Esophagus muscularis mucosa (tissue), 4 donors: ENCODE results near the gene MTMR2. TPM values are rescaled to one million over a fixed set of nuclear protein-coding genes. Genes with fewer than 3 reads are reported as not detected.
"Not testable (repeated sequence)": the region's sequence is repeated elsewhere in the genome, so short reads cannot be mapped to it uniquely, and the experiment has no call there.

Source experiments
- DNase-seq: peaks from one replicate; pipeline ENCODE4 v3.0.0-alpha.2; 2017; ENCODE audit errors: extremely low spot score
- H3K27ac ChIP-seq, 4 donors: fragments of 200-600 bp; sonication (generic); replicated peaks in 1 of 4; 1 replicate in 3 of 4; 2 replicates in 1 of 4; pipeline ENCODE4 v1.5.1; 2016 to 2019; ENCODE audit warnings: mild to moderate bottlenecking in 1 of 4
- H3K27me3 ChIP-seq, 4 donors: fragments of 200-600 bp; sonication (generic); one replicate each; pipeline versions ENCODE4 v1.5.1 to v1.6.0; 2016 to 2019
- H3K36me3 ChIP-seq, 4 donors: fragments of 200-600 bp; sonication (generic); one replicate each; pipeline ENCODE4 v1.5.1; 2016 to 2019
- H3K4me1 ChIP-seq, 4 donors: fragments of 200-600 bp; sonication (generic); one replicate each; pipeline ENCODE4 v1.5.1; 2016 to 2019
- H3K4me3 ChIP-seq, 4 donors: fragments of 200-600 bp; sonication (generic); 1 replicate in 2 of 4; 2 replicates in 2 of 4; pipeline ENCODE4 v1.5.1; 2016 to 2019; ENCODE audit warnings: mild to moderate bottlenecking in 4 of 4, moderate library complexity in 1 of 4
- H3K9me3 ChIP-seq, 4 donors: fragments of 200-600 bp; sonication (generic); 1 replicate in 3 of 4; 2 replicates in 1 of 4; pipeline ENCODE4 v1.5.1; 2016 to 2019
- CTCF ChIP-seq, 3 experiments: fragments of 200-600 bp in 2 of 3; fragments of 450-650 bp in 1 of 3; sonication (generic) in 2 of 3; IDR thresholded peaks; one replicate each; pipeline ENCODE4 v1.5.1; 2017 to 2019; ENCODE audit warnings: antibody characterized with exemption in 3 of 3, mild to moderate bottlenecking in 2 of 3, moderate library complexity in 1 of 3
- EP300 ChIP-seq: sonication (generic); formaldehyde crosslinking; IDR thresholded peaks from one replicate; pipeline ENCODE4 v1.6.1; 2017; ENCODE audit warnings: antibody characterized with exemption
- POLR2A ChIP-seq: fragments of 450-650 bp; IDR thresholded peaks from one replicate; pipeline ENCODE4 v1.6.1; 2017; ENCODE audit warnings: antibody characterized with exemption, moderate library complexity, mild to moderate bottlenecking, low read depth
- POLR2AphosphoS5 ChIP-seq, 2 donors: sonication (generic); formaldehyde crosslinking; IDR thresholded peaks; one replicate each; pipeline ENCODE4 v1.6.1; 2017; ENCODE audit warnings: antibody characterized with exemption in 2 of 2
- WGBS: methylation state at CpG from one replicate; pipeline ENCODE4 v1.1.5; 2018; 5-methylcytosine and 5-hydroxymethylcytosine counted together
- intact Hi-C: fragments of 100-400 bp; cut with DNase I; formaldehyde crosslinking; loops from one replicate; pipeline ENCODE4 v1.15.1; 2023
- total RNA-seq, 4 donors: library from RNA; depleted of rRNA; stranded (reverse); fragments of >200 nt; gene quantifications; one replicate each; pipeline versions ENCODE4 v1.1.0 to v1.2.1, GENCODE V29; 2016

MTMR2 gene
- total RNA-seq, 4 donors from 2014 or later = 25.8 to 29.6 (median 27.9) TPM

GRCh38 chr11:95821640-95822039, 102.3 kb downstream of the MTMR2 start:
- H3K27ac ChIP-seq = no peak overlapping the region
- H3K36me3 ChIP-seq = peaks cover 5 to 52% (median 27%) of the 10 kb centered on the region in 4 donors

GRCh38 chr11:95816037-95816436, 107.9 kb downstream of the MTMR2 start:
- WGBS = 94% methylated on average over 2 of the region's 2 CpGs
- TF ChIP-seq EP300 = no peak
- TF ChIP-seq POLR2AphosphoS5 (IDR thresholded peaks at IDR 0.05) = no peak
- no peak for TF ChIP-seq CTCF (IDR thresholded peaks at IDR 0.05)
- TF ChIP-seq POLR2A = no peak
- intact Hi-C loops = no loop called here
- Histone ChIP-seq H3K4me1 (no peaks in the 10 kb centered on the region), H3K27me3 (no peaks in the 10 kb centered on the region), H3K36me3 (peaks cover 0 to 51% (median 14%) of the 10 kb centered on the region in 4 donors), H3K9me3 (no peaks in the 10 kb centered on the region), H3K4me3 (no peak overlapping the region), H3K27ac (no peak overlapping the region)
- no peak for DNase-seq

More at GRCh38 chr11:95821640-95822039, 102.3 kb downstream of the MTMR2 start:
- no peak for DNase-seq
- TF ChIP-seq POLR2AphosphoS5 (IDR thresholded peaks at IDR 0.05) (no peak), CTCF (IDR thresholded peaks at IDR 0.05) (no peak), POLR2A (no peak), EP300 (no peak)
- Histone ChIP-seq H3K9me3 (no peaks in the 10 kb centered on the region), H3K4me1 (no peaks in the 10 kb centered on the region), H3K27me3 (no peaks in the 10 kb centered on the region), H3K4me3 (no peak overlapping the region)
- WGBS = 82% methylated on average over 2 of the region's 2 CpGs
- intact Hi-C loops = no loop called here

GRCh38 chr11:95811052-95811451, 112.9 kb downstream of the MTMR2 start:
- H3K27ac ChIP-seq, H3K4me3 ChIP-seq, H3K27me3 ChIP-seq, DNase-seq, intact Hi-C loops, H3K9me3 ChIP-seq, H3K4me1 ChIP-seq: not testable (repeated sequence)
- 94% methylated on average over 4 of the region's 4 CpGs for WGBS
- H3K36me3 ChIP-seq = peaks cover 0 to 41% (median 7%) of the 10 kb centered on the region in 4 donors

GRCh38 chr11:95806464-95806863, 117.4 kb downstream of the MTMR2 start:
- H3K27me3 ChIP-seq, H3K9me3 ChIP-seq, DNase-seq, H3K27ac ChIP-seq, H3K4me1 ChIP-seq, H3K4me3 ChIP-seq, intact Hi-C loops: not testable (repeated sequence)
- WGBS = no CpG with 5 or more reads among the region's 6 CpGs
- H3K36me3 ChIP-seq = peaks cover 0 to 36% (median 9%) of the 10 kb centered on the region in 4 donors

DNA sequence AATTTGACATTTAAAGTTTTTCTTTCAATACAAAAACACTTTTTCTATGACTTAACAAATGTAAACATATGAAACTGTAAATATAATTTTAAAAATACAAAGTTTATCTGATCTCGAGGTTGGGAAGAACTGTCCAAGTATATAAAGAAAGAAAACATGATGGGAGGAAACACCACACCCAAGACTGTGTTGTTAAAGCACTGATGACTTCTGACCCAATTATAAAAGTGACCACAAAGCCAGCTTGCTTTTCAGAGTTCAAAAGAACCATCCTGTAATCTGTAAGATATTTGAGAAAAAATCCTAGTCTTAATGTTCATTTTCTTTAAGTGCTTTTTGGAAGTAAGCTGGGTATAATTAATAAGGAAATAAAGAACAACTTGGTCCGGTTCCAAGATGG, 118.0 kb downstream of the MTMR2 start:
- Histone ChIP-seq H3K9me3 (no peaks in the 10 kb centered on the region), H3K27me3 (no peaks in the 10 kb centered on the region), H3K4me1 (no peaks in the 10 kb centered on the region), H3K27ac (no peak overlapping the region), H3K36me3 (peaks cover 2 to 39% (median 9%) of the 10 kb centered on the region in 4 donors), H3K4me3 (no peak overlapping the region)
- intact Hi-C loops = no loop called here
- 77% methylated on average over 2 of the region's 2 CpGs for WGBS
- DNase-seq = no peak
- TF ChIP-seq CTCF (IDR thresholded peaks at IDR 0.05) = no peak
- no peak for TF ChIP-seq POLR2AphosphoS5 (IDR thresholded peaks at IDR 0.05)
- TF ChIP-seq EP300 = no peak
- no peak for TF ChIP-seq POLR2A

DNA sequence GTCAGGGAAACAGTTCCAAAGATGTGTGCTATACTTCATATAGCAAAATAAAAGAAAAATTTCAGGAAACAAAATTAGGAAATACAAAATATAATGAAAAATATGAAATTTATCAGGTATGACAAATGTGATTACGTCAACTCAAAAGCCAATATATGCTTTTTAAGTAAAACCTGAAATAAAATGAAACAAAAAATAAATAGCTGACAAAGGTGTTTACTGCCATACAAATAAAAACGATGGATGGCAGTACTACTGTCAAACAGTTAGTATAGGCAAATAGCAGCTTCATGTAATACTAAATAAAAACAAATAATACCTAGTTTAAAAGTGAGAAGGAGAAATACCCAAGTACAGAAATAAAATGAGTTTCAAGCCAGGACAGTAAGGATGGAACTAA, 119.9 kb downstream of the MTMR2 start:
- intact Hi-C loops = no loop called here
- Histone ChIP-seq H3K9me3 (no peaks in the 10 kb centered on the region), H3K4me3 (no peak overlapping the region), H3K27me3 (no peaks in the 10 kb centered on the region), H3K4me1 (no peaks in the 10 kb centered on the region), H3K36me3 (peaks cover 8 to 57% (median 24%) of the 10 kb centered on the region in 4 donors), H3K27ac (no peak overlapping the region)
- WGBS = 97% methylated on average over 2 of the region's 2 CpGs
- TF ChIP-seq POLR2AphosphoS5 (IDR thresholded peaks at IDR 0.05) (no peak), POLR2A (no peak), CTCF (IDR thresholded peaks at IDR 0.05) (no peak), EP300 (no peak)
- no peak for DNase-seq
